HG02885 (cell line): ENCODE results near the gene C12orf42.

Experiments used
- ATAC-seq: cut with Tn5 transposase; IDR thresholded peaks from one replicate; pipeline ENCODE4 v1.9.1; 2021; ENCODE audit warnings: mild to moderate bottlenecking; ENCODE audit not compliant: unreplicated experiment, poor library complexity

The C12orf42 gene

DNA sequence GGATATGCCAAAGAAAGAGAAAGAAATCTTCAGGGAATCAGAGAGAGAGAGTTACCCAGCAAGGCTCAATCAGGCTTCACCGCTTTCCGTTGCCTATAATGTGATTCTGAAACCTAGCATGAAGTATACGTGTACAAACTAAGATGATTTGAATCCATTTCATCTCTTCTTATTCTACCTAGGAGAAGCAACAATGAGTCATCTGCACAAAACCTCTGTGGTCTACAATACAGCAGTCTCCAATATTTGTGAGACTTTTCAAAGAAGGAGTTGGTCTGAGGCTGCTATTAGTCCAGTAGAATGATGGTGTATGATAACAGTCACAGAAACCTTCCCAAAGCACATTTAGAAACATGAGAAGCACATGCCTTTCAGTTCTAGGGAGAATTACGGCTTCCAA, 141.9 kb downstream of the C12orf42 start:
- ATAC-seq: no peak

DNA sequence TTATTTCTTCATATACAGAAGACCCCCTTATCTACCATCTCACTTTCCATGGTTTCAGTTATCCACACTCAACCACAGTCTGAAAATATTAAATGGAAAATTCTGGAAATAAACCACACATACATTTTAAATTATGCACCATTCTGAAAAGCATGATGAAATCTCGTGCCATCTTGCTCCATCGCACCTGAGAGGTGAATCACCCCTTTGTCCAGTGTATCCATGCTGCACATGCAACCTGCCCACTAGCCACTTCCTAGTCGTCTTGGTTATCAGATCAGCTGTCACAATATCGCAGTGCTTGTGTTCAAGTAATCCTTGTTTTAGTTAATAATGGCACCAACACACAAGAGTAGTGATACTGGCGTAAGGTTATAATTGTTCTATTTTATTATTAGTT, 145.7 kb downstream of the C12orf42 start:
- ATAC-seq: no peak

DNA sequence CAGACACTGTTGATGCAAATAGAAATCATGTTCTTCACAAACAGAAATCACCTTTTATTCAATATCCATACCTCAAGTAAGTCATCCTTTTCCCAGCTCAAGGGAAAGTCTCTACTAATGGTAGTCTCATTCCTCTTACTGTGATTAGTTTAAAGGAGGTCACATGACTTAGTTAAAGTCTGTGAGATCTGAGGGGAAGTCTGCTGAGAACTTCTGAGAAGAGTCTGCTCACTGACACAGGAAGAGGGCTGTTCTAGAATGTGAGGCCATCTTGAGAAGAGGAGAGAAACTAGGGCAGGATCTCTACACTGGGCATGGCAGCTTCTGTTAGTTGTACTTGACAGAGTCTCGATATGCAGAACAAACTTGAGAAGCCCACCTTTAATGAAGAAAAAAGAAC, 146.8 kb downstream of the C12orf42 start:
- ATAC-seq: no peak

DNA sequence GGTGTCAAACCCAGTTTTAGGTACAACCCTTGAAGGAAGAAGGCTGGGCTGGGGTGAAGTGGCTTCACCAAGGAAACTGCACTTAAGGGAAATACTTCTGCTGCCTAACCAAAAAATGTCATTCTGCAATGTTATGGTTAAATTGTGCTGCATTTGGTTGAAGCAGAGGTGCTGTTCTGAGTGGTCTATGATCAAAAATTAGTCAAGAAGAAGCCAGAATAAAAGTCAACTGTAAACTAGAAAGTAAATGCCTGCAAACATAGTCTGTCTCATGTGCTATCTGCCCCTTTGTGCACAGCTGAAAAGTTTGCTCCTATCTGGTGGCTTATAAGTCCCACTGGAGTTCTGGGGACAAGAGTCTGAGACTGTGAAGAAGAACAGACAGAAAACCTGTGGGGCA, 158.8 kb downstream of the C12orf42 start:
- ATAC-seq: no peak

DNA sequence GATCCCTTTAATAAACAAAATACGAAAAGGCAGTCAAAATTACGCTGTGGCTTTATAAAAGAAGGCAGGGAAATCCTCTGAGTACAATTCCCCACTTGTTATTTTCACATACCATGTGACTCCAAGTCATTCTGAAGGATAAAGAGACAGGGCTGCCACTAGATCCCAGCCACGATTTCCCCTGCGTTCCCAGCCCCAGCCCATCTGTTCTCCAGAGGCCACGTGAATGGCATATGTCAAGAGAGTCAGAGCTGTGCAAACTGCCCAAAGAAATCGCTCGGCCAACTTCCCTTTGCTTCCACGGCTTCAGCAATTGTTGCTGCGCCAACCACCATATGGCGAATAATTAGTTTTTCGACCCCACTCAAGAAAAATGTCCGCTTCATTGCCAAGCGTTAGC, 161.3 kb downstream of the C12orf42 start:
- no peak for ATAC-seq

DNA sequence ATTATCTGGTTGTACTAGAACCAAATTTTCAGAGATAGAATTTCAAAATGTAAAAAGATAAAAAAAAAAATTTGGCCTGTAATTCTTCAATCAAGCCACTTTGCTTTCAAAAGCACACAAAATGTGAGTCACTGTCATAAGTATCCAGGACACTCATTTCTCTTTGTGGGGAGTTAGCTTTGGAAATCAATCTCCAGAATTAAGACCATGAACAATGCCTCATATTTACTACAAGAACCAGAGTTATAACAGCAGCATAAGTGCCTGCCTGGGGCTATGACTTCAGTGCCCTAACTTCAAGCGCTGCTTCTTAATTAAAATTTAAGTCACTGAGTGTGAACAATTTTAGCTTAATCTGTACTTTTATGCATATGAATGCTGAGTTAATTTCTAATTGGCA, 162.1 kb downstream of the C12orf42 start:
- ATAC-seq: no peak

DNA sequence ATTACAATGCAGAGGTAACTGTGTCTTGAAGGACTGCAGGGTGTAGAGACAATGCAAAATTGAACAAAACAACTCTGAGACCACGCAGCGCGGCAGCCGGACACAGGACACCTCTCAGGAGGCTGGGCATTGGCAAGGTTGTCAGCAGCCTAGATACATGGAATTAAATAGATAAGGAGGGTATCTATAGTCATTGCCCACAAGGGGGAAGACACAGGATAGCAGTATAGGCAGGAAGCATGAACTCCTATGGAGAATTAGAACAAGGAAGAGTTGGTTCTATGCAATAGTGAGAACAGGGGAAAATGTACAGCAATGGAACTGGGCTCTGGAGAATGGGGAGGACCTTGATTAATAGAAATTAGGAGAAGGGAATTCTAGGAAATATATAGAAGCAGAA, 164.1 kb downstream of the C12orf42 start:
- ATAC-seq: no peak

DNA sequence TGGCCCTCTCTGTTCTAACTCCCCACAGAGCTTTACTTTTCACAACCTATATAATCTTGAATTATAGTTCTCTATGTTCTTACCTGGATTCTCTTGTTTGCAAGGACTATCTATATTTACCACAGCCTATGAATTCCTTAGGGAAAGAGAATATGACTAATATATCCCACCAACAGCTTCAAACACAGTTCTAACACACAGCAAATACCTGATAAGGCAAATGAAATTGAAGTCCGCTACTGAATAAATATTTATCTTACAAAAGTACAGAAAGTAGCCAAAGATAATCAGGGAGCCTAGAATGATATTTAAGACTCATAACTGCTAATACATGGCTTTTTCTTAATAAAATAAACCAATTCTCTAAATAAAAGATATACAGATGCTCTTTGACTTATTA, 165.1 kb downstream of the C12orf42 start:
- ATAC-seq: no peak

DNA sequence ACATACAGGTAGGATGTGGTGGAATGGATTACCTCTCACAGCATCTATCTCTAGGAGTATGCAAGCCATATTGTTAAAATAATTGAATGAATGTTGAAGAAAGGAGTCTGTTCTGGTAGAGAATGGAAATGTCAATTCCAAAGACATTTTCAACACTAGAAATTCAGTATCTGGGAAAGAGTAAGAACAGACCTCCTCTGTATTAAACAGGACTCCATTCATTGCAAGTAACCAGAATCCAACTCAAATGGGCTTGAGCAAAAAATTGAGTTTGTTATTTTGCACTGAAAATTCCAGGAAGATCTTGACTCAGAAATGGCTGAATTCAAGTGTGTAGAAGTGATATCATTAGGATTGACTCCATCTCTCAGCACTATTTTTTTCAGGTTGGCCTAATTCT, 168.1 kb downstream of the C12orf42 start:
- ATAC-seq: no peak

DNA sequence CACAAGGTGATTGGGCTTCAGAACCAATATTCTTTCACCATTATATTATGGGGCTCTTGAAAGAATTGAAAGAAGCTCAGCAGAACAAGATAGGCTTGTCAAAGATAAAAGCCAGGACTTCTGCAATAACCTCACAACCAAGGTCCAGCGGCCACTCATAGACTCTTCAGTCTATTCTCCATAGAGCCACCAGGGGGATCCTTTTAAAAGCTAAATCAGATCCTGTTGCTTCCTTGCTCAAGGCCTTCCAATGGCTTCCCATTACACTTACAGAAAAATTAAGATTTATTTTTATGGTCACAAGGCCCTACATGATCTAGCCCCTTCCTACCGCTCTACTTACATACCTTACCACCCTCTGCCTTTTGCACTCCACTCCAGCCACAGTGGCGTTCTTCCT, 169.6 kb downstream of the C12orf42 start:
- no peak for ATAC-seq

DNA sequence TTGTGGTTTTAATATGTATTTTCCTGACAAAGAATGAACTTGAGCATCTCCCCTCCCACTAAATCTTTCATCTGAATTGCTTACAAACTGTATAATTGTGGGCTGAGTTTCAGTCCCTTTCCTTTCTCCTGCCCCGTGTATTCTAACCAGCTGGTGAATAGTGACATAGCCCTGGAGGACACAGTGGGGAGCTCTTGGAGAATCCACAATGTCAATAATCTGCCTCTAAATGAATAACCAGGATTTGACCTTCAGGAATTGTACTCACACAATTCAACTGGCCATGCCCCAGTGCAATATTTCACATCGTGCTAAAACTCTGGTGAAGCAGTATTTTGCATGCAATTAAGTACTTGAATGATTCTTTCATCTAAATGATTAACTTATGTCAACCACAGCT, 177.2 kb downstream of the C12orf42 start:
- ATAC-seq: no peak

DNA sequence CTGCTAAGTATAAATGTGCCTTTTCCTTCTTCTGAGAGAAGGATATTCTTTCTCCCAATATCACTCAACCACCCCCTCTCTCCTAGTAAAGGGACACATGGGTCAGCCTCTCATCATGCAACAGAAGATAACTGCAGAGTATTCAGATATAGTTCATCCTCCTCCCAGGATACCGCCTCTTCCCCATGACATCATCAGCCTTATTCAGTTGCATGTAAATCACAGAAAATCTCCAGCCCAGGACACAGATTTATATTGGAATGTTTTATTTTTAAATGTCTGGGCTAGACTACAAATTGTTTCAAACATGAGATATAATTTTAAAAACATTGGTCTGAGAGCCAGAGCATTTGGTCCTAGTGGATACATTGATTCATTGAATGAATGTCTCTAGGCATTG, 178.5 kb downstream of the C12orf42 start:
- no peak for ATAC-seq

DNA sequence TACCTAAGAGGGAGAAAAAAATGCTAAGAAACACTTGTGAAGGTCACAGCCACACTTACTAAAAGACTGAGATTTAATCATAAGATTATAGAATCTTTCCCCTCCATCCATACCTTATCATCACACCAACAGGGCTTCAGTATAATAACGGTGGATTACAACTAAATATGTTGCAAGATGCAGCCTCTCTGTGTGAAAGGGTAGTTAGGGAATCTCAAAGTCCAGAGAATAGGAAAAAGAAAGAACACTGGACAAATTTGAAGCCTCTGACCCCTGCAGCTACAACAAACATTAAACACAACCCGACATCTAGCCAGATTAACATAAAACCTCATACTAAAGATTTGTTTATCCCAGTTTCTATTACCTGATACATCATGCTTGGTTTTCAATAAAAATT, 181.0 kb downstream of the C12orf42 start:
- no peak for ATAC-seq

DNA sequence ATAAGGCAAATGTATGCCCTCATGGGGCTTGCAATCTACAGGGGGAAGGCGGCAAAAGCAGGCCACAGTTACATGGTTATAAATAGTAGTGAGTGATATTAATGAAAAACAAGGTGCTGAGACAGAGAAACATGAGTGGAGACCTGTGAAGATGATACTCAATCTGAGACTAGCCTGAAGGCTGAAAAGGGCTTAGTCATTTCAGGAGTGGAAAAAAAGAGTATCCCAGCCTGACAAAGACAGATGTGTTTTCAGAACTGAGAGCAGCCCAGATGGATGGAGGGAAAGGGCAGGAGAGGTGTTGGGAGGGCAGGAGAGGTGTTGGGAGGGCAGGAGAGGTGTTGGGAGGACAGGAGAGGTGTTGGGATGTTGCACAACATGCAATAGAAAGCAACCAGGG, 181.9 kb downstream of the C12orf42 start:
- ATAC-seq: no peak

DNA sequence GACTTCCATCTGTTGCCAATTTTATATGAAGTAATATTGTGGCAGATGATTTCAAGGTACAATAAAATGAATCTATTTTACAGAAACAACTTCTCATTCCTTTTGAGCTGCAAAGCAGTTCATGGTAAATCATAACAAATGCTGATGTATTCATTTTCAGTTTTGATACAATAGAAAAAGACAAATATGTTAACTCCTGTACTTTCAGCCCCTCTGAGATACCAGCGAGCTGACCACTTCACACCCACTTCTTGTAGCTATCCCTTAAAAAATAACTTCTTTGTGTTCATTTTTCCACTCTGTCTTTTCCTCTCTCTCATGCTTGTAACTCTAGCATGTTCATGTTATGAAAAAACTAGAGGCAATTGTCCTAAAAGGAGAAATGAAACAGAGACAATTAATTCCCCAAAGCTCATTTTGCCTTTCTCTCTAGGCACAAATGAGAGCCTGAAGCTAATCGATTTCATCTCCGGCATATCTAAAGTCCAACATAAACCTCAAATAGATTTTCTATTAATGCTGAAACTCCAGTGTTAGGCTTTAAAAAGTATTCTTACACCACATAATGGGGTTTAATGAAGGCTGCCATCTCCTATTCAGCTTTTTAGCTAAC, 182.9 kb downstream of the C12orf42 start:
- no peak for ATAC-seq

DNA sequence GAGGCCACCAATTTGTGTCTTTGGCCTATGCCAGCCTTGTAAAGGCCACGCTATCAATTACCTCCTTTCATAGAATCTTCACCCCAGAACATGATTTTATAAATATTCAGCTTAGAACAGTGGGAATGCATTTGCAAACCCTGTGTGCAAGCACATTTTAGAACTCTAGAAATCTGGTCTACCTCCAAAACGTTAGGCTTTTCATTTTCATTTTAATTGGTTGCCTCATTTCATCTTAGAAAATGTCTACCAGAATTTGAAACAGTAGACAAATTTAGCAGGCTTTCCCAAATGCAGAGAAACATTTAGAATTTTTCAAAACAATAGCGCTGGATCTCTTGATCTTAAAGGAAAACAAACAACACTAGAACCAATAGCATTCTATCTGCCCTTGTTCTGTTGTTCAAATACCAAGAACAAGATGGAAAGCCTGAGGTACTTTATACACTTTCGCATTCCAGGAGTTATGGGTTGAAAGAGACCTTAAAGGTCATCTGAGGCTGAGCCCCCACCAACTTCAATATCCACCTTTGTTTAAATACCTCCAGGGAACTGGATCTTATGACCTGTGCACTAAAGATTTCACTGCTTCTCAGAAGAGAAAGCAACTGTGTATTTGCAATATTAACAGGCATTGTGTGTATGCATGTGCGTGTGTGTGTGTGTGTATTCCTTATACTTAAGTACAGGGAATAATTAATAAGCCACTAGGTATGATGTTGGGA, 185.1 kb downstream of the C12orf42 start:
- no peak for ATAC-seq

DNA sequence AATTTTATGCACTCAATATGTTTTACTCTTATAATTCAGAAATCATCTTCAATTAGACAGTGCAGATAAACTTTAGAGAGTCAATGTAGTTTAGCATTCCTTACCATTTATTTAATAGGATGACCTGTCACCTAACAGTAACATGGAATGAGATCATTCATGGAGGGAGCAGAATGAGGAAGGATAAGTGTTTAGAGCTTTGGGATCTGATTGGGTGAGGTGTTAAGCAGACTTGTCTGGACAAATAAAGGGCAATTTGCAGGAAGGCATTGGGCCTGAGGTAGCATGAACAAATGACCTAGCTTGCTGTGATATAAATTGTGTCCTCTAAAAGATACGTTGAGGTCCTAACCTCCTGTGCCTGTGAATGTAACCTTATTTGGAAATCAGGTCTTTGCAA, 187.4 kb downstream of the C12orf42 start:
- no peak for ATAC-seq

DNA sequence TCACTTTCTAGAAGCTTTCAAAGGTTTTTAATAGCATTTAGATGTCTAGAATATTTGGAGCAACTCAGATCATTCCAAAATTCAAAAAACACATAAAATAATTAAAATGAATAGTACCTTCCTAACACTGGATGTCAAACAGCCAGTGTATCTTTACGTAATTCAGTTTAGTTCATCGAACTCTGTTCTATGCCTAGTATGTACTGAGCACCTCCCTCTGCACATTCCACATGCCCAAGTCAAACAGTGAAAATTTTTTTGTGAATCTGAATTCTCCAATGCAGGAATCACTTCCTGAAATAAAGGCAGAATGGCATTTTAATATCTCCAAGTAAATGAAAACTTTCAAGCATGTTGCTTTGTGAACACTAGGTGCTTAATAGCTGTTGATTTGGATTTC, 192.3 kb downstream of the C12orf42 start:
- no peak for ATAC-seq

DNA sequence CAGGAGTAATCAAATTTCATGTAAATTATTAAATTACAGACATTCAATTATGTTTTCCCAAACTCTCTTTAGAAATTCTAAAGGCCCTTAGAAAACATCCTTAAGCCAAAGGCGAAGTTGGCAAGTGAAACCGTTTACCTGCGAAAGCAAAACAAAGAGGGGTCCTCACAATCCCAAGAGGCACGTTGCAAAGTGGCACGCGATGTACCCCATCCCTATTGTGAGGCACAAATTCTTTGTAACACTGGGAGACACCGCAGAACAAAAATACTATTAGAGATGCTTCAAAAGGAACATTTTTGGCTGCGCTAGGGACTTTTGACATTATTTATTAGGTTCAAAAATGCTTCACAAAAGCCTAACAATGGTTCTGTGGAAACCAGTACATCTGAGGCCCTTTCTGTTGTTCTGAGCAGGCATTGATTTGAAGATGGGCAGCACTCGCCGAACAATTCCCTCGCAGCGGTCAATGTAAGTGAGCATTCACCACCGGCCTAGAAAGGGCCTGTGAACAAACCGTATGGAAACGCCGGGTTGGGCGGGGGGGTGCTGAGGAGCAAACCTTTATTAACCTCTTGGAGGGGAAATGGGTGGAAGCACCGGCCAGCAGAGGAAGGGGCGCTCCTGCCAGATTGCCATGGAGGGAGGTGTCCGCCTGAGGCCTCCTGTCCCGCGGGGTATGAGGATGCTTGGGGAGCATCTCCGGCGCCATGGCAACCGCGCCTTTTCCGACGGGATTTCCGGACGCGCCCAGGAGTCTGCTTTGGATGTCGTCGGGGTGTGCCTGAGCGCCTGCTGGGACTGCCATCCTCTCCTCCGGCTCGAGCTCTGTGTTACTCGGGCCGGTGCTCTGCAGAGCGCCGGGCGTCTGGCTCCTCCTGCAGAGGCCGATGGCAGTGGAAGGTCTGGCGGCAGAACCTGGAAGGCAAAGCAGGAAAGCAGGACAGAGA, 193.9 kb downstream of the C12orf42 start:
- ATAC-seq: no peak

DNA sequence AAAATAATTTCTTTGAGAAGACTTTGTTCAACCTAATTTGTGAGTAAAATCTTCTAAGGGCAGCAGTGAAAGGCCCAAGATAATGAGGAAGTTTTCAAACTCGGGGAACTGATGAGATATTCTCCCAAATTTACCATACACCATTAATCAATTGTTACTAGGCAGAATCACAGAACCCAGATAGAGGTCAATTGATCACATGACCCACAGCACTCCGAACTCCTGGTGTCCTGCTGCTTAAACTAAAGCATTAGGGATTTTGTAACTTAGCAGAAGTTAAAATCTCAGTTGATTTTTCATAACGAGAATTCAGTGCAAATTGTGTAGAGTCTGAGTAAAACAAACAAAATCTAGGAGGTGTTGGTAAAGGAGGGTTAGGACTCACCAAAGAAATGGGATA, 207.8 kb downstream of the C12orf42 start:
- ATAC-seq: no peak

DNA sequence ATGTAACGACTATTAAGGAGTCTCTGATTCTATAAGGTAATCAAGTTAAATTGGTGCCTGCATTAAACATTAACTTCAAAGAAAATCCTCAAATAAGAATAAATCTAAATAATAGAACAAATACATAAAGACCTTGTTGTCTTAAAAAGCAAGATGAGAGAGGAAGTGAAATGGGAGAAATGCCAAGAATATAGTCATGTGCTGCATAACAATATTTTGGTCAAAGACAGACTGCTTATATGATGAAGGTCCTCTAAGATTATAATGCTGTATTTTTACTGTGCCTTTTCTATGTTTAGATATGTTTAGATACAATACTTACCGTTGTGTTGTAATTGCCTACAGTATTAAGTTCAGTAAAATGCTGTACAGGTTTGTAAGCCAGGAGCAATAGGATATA, 213.6 kb downstream of the C12orf42 start:
- no peak for ATAC-seq
